Amniotic epithelial cell (primary cell): ENCODE data around the gene QRFP.

Source experiments
- DNase-seq: peaks from one replicate; pipeline ENCODE4 v3.0.0-alpha.2; 2010; ENCODE audit warnings: low read depth

Gene QRFP

GRCh38 chr9:130872093-130872492 lies 24.5 kb downstream of the QRFP start:
- DNase-seq = no peak

- DNase-seq = no peak
These were observed 25.1 kb downstream of the QRFP start for GRCh38 chr9:130871395-130872062.

GRCh38 chr9:130870491-130871381 lies 25.9 kb downstream of the QRFP start:
- no peak for DNase-seq

GRCh38 chr9:130869250-130869649 lies 27.4 kb downstream of the QRFP start:
- peak; percentile 76 for DNase-seq

GRCh38 chr9:130868230-130868629 lies 28.4 kb downstream of the QRFP start:
- no peak for DNase-seq

GRCh38 chr9:130867556-130867955 lies 29.1 kb downstream of the QRFP start:
- no peak for DNase-seq

GRCh38 chr9:130866474-130866965 lies 30.1 kb downstream of the QRFP start:
- DNase-seq = peak; percentile 92

- no peak for DNase-seq
These were observed 30.7 kb downstream of the QRFP start for GRCh38 chr9:130865921-130866320.

GRCh38 chr9:130864541-130864940 lies 32.1 kb downstream of the QRFP start:
- DNase-seq = no peak

GRCh38 chr9:130862747-130863146 lies 33.9 kb downstream of the QRFP start:
- no peak for DNase-seq

- DNase-seq = no peak
These were observed 34.4 kb downstream of the QRFP start for GRCh38 chr9:130862217-130862616.

GRCh38 chr9:130861372-130862180 lies 35.0 kb downstream of the QRFP start:
- no peak for DNase-seq

- peak; percentile 90 for DNase-seq
These were observed 35.9 kb downstream of the QRFP start for GRCh38 chr9:130860458-130861316.

GRCh38 chr9:130858739-130859705 lies 37.6 kb downstream of the QRFP start:
- no peak for DNase-seq

GRCh38 chr9:130857864-130858738 lies 38.5 kb downstream of the QRFP start:
- DNase-seq = peak; percentile 64

- no peak for DNase-seq
These were observed 40.1 kb downstream of the QRFP start for GRCh38 chr9:130856474-130856873.

- DNase-seq = no peak
These were observed 41.8 kb downstream of the QRFP start for GRCh38 chr9:130854835-130855234.

- DNase-seq = peak; percentile 86
These were observed 42.5 kb downstream of the QRFP start for GRCh38 chr9:130854092-130854491.

- no peak for DNase-seq
These were observed 43.8 kb downstream of the QRFP start for GRCh38 chr9:130852801-130853200.
